ENCODE results near the gene ASAP2. TPM values are rescaled to one million over a fixed set of nuclear protein-coding genes. Genes with fewer than 3 reads are reported as not detected.

The ASAP2 gene
- total RNA-seq, 2 donors from 2014 or later = 58.1 to 61.7 TPM

DNA sequence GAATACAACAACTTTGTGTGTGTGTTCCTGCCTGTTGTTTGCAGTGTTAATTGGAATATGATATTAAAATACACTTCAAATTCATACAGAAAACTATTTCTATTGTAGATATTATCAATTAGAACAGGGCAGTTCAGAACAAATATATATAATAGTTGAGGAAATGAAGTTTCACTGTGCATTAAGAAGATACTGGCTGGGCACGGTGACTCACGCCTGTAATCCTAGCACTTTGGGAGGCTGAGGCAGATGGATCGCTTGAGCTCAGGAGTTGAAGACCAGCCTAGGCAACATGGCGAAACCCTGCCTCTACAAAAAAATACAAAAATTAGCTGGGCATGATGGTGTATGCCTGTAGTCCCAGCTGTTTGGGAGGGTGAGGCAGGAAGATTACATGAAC lies 79.3 kb downstream of the ASAP2 start:
- no peak for DNase-seq
- Histone ChIP-seq H3K9ac (ENCODE audit: low read depth in 2 of 2, low read length in 2 of 2) (no peak overlapping the region), H3K9me3 (no peaks in the 10 kb centered on the region), H3K4me1 (peaks cover 9% of the 10 kb centered on the region), H3K27me3 (no peaks in the 10 kb centered on the region), H3K27ac (no peak overlapping the region), H3K36me3 (no peaks in the 10 kb centered on the region), H3K4me3 (no peak overlapping the region)
- TF ChIP-seq, protein P1, sequence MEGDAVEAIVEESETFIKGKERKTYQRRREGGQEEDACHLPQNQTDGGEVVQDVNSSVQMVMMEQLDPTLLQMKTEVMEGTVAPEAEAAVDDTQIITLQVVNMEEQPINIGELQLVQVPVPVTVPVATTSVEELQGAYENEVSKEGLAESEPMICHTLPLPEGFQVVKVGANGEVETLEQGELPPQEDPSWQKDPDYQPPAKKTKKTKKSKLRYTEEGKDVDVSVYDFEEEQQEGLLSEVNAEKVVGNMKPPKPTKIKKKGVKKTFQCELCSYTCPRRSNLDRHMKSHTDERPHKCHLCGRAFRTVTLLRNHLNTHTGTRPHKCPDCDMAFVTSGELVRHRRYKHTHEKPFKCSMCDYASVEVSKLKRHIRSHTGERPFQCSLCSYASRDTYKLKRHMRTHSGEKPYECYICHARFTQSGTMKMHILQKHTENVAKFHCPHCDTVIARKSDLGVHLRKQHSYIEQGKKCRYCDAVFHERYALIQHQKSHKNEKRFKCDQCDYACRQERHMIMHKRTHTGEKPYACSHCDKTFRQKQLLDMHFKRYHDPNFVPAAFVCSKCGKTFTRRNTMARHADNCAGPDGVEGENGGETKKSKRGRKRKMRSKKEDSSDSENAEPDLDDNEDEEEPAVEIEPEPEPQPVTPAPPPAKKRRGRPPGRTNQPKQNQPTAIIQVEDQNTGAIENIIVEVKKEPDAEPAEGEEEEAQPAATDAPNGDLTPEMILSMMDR (IDR thresholded peaks at IDR 0.05) = no peak
- intact Hi-C loops (cut with DNase I) = no loop called here

DNA sequence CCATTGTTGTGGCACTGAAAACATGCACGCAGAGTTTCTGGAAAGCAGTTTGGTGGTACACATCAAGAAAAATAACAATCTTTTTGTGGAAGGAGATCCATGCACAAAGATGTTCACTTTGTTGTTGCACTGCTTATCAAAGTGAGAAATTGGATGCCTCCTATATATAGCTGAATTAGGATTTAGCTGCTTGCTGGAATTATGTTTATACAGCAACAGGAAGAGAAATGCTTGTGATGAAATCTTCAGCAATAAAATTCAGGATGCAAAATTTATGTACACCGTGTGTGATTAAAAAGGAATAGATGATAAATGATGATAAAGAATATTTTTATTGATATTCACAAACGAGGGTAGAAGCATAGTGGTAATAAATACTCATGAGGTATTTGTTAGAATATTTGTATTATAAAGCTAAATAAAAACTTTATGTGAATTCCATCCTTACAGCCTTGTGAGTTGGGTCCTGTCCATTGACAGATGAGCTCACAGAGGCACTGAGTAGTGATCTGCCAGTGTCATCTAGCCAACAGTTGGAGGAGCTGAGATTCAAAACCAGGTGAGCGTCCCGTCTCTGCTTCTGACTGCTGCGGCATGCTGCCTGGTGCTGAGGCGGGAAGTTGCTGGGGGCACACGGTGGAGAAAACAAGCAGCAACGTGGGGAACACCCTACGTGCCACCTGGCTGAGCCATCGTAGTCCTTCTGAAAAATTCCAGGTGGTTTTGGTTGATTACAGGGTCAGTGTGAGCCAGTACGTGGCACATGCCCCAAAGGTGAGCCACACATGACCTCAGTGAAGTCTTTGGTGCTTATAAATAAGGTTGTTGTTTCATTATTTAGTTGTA lies 80.2 kb downstream of the ASAP2 start:
- intact Hi-C loops (cut with DNase I) = no loop called here
- H3K9ac ChIP-seq (ENCODE audit: low read depth in 2 of 2, low read length in 2 of 2) = no peak overlapping the region
- H3K9me3 ChIP-seq = no peaks in the 10 kb centered on the region
- no peak overlapping the region for H3K27ac ChIP-seq
- no peak for DNase-seq
- H3K36me3 ChIP-seq = no peaks in the 10 kb centered on the region
- no peaks in the 10 kb centered on the region for H3K27me3 ChIP-seq
- peaks cover 9% of the 10 kb centered on the region for H3K4me1 ChIP-seq
- no peak overlapping the region for H3K4me3 ChIP-seq
- TF ChIP-seq, protein P1 (IDR thresholded peaks at IDR 0.05) = no peak

DNA sequence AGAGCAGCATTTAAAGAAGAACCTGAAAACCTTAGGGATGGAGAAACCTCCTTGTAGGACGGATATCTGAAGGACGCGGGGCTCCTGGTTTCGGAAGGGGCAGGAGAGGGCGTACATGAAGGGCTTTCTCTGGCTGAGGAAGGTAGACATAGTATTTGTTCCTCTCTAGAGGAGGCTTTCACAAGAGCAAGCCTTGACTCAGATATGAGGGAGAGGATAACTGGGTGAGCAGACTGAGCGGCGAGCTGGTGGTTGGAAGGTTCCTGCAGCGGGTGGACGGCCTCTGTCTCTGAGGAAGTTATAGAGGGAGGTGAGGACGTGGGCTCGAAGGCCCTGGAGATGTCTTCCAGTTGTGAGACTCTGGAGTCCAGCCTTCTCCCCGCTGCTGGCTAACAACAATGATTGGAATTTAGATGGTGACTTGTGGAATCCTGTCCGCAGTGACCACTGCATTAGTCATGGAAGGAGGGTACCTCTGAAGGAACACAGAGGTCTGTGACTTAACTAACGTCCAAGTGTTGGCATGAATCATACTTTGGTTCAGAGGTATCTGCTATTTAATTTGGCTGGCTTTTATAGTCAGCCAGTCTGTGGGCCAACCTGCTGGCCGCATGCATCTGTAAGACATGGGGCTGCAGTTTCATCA lies 80.9 kb downstream of the ASAP2 start:
- Histone ChIP-seq H3K9ac (ENCODE audit: low read depth in 2 of 2, low read length in 2 of 2) (no peak overlapping the region), H3K36me3 (no peaks in the 10 kb centered on the region), H3K27me3 (no peaks in the 10 kb centered on the region), H3K4me3 (no peak overlapping the region), H3K9me3 (no peaks in the 10 kb centered on the region), H3K27ac (no peak overlapping the region), H3K4me1 (peaks cover 6% of the 10 kb centered on the region)
- DNase-seq = no peak
- intact Hi-C loops (cut with DNase I) = no loop called here
- TF ChIP-seq, protein P1 (IDR thresholded peaks at IDR 0.05) = no peak

DNA sequence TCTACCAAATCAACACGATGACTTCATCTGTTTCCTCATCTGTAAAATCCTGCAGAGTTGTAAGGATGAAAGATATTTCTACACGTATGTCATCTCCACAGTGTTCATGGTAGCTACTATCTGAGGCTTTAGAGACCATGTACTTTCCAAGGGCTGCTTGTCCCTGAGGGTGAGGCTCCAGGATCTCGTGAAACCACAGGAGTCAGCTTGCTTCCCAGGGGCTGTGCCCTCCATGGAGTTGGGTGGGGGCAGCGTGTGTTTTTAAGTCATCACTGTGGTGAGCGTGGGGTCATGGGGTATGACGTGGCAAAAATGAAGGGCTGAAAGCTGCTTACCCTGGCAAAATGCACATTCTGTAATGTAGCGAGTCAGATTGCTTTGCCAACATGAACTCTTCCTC lies 81.6 kb downstream of the ASAP2 start:
- DNase-seq = no peak
- H3K4me3 ChIP-seq = no peak overlapping the region
- H3K4me1 ChIP-seq = no peaks in the 10 kb centered on the region
- H3K27me3 ChIP-seq = no peaks in the 10 kb centered on the region
- no peak overlapping the region for H3K27ac ChIP-seq
- H3K9ac ChIP-seq (ENCODE audit: low read depth in 2 of 2, low read length in 2 of 2) = no peak overlapping the region
- H3K9me3 ChIP-seq = no peaks in the 10 kb centered on the region
- H3K36me3 ChIP-seq = no peaks in the 10 kb centered on the region
- TF ChIP-seq, protein P1 (IDR thresholded peaks at IDR 0.05) = no peak
- intact Hi-C loops (cut with DNase I) = no loop called here

DNA sequence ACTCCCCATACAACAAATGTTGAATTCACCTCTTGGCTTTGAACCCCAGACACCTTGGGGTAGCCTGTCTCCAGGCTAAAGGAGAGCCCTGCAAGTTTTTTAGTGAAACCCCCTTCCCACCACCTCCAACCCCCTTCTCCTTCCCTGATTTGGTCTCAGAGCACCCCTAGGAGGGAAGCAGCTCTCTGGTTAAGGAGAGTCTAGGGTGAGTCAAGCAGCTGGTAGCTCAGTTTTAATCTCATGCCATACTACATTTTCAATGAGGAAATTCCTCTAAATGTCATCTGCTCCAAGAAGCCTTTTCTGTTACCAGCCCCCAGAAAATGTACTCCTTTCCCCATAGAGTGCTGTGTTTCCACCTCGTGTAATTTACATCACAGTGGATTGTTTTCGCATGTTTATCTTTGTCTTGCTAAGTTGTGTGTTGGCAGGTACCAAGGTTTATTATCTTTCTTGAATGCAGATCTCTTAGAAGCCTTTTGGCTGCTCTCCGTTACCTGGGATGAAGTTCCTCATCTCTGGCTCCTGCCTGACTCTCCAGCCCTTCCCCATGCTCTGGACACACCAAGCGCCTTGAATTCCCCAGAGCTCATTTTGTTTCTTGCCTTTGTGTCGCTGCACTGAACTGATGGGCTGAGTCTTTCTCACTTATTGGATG lies 82.2 kb downstream of the ASAP2 start:
- Histone ChIP-seq H3K27ac (no peak overlapping the region), H3K36me3 (no peaks in the 10 kb centered on the region), H3K4me3 (no peak overlapping the region), H3K9me3 (no peaks in the 10 kb centered on the region), H3K4me1 (no peaks in the 10 kb centered on the region), H3K9ac (ENCODE audit: low read depth in 2 of 2, low read length in 2 of 2) (no peak overlapping the region), H3K27me3 (no peaks in the 10 kb centered on the region)
- DNase-seq = no peak
- intact Hi-C loops (cut with DNase I) = no loop called here
- TF ChIP-seq, protein P1 (IDR thresholded peaks at IDR 0.05) = no peak

Data from colonic mucosa (tissue), 4 donors.